ENCODE measurements around the gene PTCD1. TPM values are rescaled to one million over a fixed set of nuclear protein-coding genes. Genes with fewer than 3 reads are reported as not detected.

PTCD1 gene
- total and polyA plus RNA-seq, 2 experiments from 2014 or later, result 12.2 to 13.4 TPM

GRCh38 chr7:99399597-99399996 lies 39.0 kb downstream of the PTCD1 start:
- DNase-seq (ENCODE audit: low spot score), result no peak
- Histone ChIP-seq H2AFZ (no peak overlapping the region), H3K36me3 (ENCODE audit: insufficient read depth) (peaks cover 35% of the 10 kb centered on the region), H3K27ac (ENCODE audit: low read depth) (no peak overlapping the region), H3K4me3 (no peak overlapping the region), H3K79me2 (replicated peaks; ENCODE audit: insufficient read depth) (peaks cover 15% of the 10 kb centered on the region), H3K4me1 (ENCODE audit: insufficient read depth) (no peaks in the 10 kb centered on the region), H4K20me1 (replicated peaks; ENCODE audit: insufficient read depth) (peaks cover 36% of the 10 kb centered on the region), H3K9me2 (ENCODE audit: insufficient read depth) (no peaks in the 10 kb centered on the region), H3F3A (replicated peaks; ENCODE audit: low read depth) (peaks cover 25% of the 10 kb centered on the region), H3K4me2 (no peak overlapping the region), H3K27me3 (ENCODE audit: insufficient read depth) (no peaks in the 10 kb centered on the region)
- Mint-ChIP-seq H3K9me3 (no peaks in the 10 kb centered on the region), H3K27ac (no peak overlapping the region), H3K36me3 (ENCODE audit: low read depth) (peaks cover 93% of the 10 kb centered on the region), H3K27me3 (ENCODE audit: insufficient read depth, low read depth, poor library complexity) (peaks cover 26% of the 10 kb centered on the region), H3K4me3 (no peak overlapping the region), H3K4me1 (peaks cover 3% of the 10 kb centered on the region; the same call in 1 of the 3 replicates)
- TF ChIP-seq ZNF462 (CRISPR knock-in tag; IDR thresholded peaks at IDR 0.05) (no peak), ZNF331 (CRISPR knock-in tag; IDR thresholded peaks at IDR 0.05; ENCODE audit: low read depth) (no peak), ETS1 (IDR thresholded peaks at IDR 0.05) (no peak), EZH2 (IDR thresholded peaks at IDR 0.05; ENCODE audit: low read depth, unreplicated experiment) (no peak), EZH2phosphoT487 (IDR thresholded peaks at IDR 0.05; ENCODE audit: unreplicated experiment) (no peak), CTCF (conservative IDR thresholded peaks at IDR 0.05; ENCODE audit: low read depth in 2 of 2) (no peak), JUNB (IDR thresholded peaks at IDR 0.05; ENCODE audit: unreplicated experiment) (no peak), POLR2AphosphoS5 (IDR thresholded peaks at IDR 0.05; ENCODE audit: low read depth) (no peak), NANOG (IDR thresholded peaks at IDR 0.05; ENCODE audit: borderline replicate concordance) (no peak), ZNF114 (CRISPR knock-in tag; IDR thresholded peaks at IDR 0.05) (no peak), REST (IDR thresholded peaks at IDR 0.05; ENCODE audit: unreplicated experiment) (no peak), CREB1 (CRISPR knock-in tag; IDR thresholded peaks at IDR 0.05; ENCODE audit: low read depth) (no peak), STAT1 (IDR thresholded peaks at IDR 0.05; ENCODE audit: unreplicated experiment) (no peak)
- no peak for ATAC-seq

Data from GM23338 (cell line).